Testis (tissue), 2 donors: ENCODE data around the gene ZHX3.

Source experiments
- POLR2A ChIP-seq: fragments of 450-650 bp; IDR thresholded peaks from one replicate; pipeline ENCODE4 v1.6.1; 2017; ENCODE audit warnings: antibody characterized with exemption, mild to moderate bottlenecking, moderate library complexity
- TF ChIP-seq, protein P1 (sequence below), 3 experiments: fragments of 450-650 bp in 2 of 3; fragments of 200-600 bp in 1 of 3; sonication (generic) in 1 of 3; IDR thresholded peaks; one replicate each; pipeline ENCODE4 v1.5.1; 2016 to 2019; ENCODE audit warnings: antibody characterized with exemption in 3 of 3, mild to moderate bottlenecking in 2 of 3, moderate library complexity in 1 of 3

DNA sequence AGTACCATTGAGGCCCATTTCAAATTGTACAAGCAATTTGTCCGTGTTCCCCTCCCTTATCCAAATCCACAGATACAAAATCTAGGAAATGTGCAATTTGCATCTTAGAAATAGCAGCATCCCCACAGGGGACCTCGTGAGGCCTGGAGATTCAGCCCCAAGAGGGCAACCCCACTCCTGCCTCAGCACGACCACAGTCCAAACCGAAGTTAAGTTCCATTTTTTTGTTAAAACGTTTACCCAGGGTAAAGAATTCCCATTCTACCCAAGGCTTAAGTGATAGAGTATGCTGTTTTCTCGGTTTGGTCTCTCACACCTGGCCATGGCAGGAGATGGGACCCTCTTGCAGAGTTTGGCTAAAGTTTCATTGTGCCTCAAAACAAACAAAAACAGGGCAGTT is 139.0 kb downstream of the ZHX3 start:
- TF ChIP-seq, protein P1, sequence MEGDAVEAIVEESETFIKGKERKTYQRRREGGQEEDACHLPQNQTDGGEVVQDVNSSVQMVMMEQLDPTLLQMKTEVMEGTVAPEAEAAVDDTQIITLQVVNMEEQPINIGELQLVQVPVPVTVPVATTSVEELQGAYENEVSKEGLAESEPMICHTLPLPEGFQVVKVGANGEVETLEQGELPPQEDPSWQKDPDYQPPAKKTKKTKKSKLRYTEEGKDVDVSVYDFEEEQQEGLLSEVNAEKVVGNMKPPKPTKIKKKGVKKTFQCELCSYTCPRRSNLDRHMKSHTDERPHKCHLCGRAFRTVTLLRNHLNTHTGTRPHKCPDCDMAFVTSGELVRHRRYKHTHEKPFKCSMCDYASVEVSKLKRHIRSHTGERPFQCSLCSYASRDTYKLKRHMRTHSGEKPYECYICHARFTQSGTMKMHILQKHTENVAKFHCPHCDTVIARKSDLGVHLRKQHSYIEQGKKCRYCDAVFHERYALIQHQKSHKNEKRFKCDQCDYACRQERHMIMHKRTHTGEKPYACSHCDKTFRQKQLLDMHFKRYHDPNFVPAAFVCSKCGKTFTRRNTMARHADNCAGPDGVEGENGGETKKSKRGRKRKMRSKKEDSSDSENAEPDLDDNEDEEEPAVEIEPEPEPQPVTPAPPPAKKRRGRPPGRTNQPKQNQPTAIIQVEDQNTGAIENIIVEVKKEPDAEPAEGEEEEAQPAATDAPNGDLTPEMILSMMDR (IDR thresholded peaks at IDR 0.05) = no peak
- no peak for TF ChIP-seq POLR2A
